Chondrocyte (in vitro differentiated cells): Measurements from ENCODE around the gene ACSBG1. TPM values are rescaled to one million over a fixed set of nuclear protein-coding genes. Genes with fewer than 3 reads are reported as not detected.

Source experiments
- DNase-seq: peaks from one replicate; pipeline ENCODE4 v3.0.0; 2021; ENCODE audit warnings: mixed read lengths, low spot score
- H3K27ac Mint-ChIP-seq: one replicate; pipeline ENCODE4 v1.8.0; 2021; ENCODE audit warnings: mild to moderate bottlenecking, moderate library complexity, mixed read lengths; ENCODE audit not compliant: unreplicated experiment
- H3K27me3 Mint-ChIP-seq: 2 replicates; pipeline ENCODE4 v1.8.0; 2021; ENCODE audit warnings: low read depth, mixed read lengths
- H3K36me3 Mint-ChIP-seq: 2 replicates; pipeline ENCODE4 v1.8.0; 2021; ENCODE audit warnings: low read depth, mixed read lengths
- H3K4me1 Mint-ChIP-seq: 2 replicates; pipeline ENCODE4 v1.8.0; 2021; ENCODE audit warnings: low read depth, mild to moderate bottlenecking, mixed read lengths
- H3K4me3 Mint-ChIP-seq: one replicate; pipeline ENCODE4 v1.8.0; 2021; ENCODE audit warnings: mild to moderate bottlenecking, moderate library complexity, mixed read lengths; ENCODE audit not compliant: unreplicated experiment
- H3K9me3 Mint-ChIP-seq: 2 replicates; pipeline ENCODE4 v1.8.0; 2021; ENCODE audit warnings: low read depth, mixed read lengths
- total RNA-seq: library from RNA; stranded (reverse); gene quantifications from 3 replicates; pipeline ENCODE4 v1.2.1, GENCODE V29; 2021
- TF ChIP-seq, protein P1 (sequence below): fragments of 200-600 bp; sonication (generic); IDR thresholded peaks from 2 replicates; pipeline ENCODE4 v1.5.0; 2021; ENCODE audit warnings: antibody characterized with exemption, mild to moderate bottlenecking, moderate library complexity

The ACSBG1 gene
- total RNA-seq, 1 donor from 2014 or later, result not detected

DNA sequence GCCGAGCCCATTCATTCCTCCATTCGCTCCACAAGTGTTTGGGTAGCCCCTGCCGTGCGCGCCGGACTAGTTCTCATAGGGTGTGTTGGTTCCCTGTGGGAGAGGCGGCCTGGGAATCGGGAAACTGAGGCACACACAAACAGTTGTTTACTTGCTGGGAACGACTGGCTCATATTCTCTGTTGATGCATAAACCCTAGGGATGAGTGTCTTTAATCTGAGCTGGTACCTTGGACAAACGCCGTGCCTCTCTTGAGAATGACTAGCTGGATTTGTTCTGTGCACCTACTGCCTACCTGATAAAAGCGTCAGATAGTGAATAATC, 30.7 kb upstream of the ACSBG1 start:
- H3K4me3 Mint-ChIP-seq, result no peak overlapping the region
- DNase-seq, result no peak
- H3K4me1 Mint-ChIP-seq, result peaks cover 12% of the 10 kb centered on the region
- H3K9me3 Mint-ChIP-seq, result no peaks in the 10 kb centered on the region
- peak overlapping the region; percentile 88 for H3K27ac Mint-ChIP-seq
- TF ChIP-seq, protein P1, sequence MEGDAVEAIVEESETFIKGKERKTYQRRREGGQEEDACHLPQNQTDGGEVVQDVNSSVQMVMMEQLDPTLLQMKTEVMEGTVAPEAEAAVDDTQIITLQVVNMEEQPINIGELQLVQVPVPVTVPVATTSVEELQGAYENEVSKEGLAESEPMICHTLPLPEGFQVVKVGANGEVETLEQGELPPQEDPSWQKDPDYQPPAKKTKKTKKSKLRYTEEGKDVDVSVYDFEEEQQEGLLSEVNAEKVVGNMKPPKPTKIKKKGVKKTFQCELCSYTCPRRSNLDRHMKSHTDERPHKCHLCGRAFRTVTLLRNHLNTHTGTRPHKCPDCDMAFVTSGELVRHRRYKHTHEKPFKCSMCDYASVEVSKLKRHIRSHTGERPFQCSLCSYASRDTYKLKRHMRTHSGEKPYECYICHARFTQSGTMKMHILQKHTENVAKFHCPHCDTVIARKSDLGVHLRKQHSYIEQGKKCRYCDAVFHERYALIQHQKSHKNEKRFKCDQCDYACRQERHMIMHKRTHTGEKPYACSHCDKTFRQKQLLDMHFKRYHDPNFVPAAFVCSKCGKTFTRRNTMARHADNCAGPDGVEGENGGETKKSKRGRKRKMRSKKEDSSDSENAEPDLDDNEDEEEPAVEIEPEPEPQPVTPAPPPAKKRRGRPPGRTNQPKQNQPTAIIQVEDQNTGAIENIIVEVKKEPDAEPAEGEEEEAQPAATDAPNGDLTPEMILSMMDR, result no peak
- H3K27me3 Mint-ChIP-seq, result peaks cover under 1% of the 10 kb centered on the region
- no peaks in the 10 kb centered on the region for H3K36me3 Mint-ChIP-seq

DNA sequence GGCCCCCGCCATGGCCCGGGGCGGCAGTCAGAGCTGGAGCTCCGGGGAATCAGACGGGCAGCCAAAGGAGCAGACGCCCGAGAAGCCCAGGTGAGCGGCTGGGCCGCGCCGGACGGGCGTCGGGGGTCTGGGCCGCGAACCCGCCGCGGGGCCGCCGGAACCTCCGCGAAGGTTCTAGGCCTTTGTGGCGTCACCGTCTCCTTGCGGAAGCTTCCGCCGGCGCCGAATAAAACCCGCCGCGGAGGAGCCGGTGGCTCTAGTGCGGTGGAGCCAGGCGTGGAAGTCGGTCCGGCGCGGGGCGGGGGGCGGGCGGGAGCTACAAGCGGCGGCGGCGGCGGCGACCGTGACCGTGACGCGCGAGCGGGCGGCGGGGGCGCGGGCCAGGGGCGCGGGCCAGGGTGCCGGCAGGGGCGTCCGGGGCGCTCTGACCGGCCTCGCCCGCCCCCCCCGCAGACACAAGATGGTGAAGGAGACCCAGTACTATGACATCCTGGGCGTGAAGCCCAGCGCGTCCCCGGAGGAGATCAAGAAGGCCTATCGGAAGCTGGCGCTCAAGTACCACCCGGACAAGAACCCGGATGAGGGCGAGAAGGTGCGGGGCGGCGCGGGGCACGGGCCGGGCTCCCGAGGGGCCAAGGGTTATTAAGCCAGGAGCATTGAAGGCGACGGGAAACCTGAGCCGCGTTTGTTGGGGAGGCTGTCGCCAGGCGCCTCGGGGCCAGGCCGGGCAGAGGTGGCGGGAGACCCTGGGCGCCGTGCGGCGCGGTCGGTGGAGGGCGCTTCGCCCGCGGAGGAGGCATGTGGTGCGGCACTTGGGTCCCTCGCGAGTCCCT, 30.2 kb upstream of the ACSBG1 start, which contains the start of gene DNAJA4:
Gene DNAJA4, plus strand, starts transcription at position 259 of the 833 bp plus-strand sequence. Its CDS starts 202 bp downstream, at position 461.
- no peaks in the 10 kb centered on the region for H3K9me3 Mint-ChIP-seq
- DNase-seq, result no peak
- H3K27ac Mint-ChIP-seq, result peak within 1 kb of the TSS; percentile 88
- H3K27me3 Mint-ChIP-seq, result no peaks in the 10 kb centered on the region
- TF ChIP-seq, protein P1, result no peak
- peaks cover 12% of the 10 kb centered on the region for H3K4me1 Mint-ChIP-seq
- H3K36me3 Mint-ChIP-seq, result no peaks in the 10 kb centered on the region
- H3K4me3 Mint-ChIP-seq, result no peak within 1 kb of the TSS

DNA sequence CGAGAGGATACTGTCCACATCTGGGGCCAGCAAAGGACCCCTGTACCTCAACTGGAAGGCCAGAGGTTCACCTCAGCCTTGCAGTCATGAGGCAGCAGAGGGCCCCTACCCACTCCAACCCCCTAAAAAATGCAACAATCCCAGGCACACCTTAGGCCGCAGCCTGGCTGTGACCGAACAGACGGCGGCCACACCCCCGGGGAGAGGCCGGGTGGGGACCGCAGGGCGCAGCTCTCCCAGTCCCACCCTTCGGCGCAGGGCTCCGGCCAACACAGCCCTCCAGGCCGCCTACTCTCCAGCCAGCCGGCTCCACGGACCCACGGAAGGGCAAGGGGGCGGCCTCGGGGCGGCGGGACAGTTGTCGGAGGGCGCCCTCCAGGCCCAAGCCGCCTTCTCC, 29.5 kb upstream of the ACSBG1 start:
- no peaks in the 10 kb centered on the region for H3K36me3 Mint-ChIP-seq
- H3K27me3 Mint-ChIP-seq, result no peaks in the 10 kb centered on the region
- TF ChIP-seq, protein P1, result no peak
- DNase-seq, result no peak
- peaks cover 12% of the 10 kb centered on the region for H3K4me1 Mint-ChIP-seq
- H3K4me3 Mint-ChIP-seq, result no peak overlapping the region
- H3K9me3 Mint-ChIP-seq, result no peaks in the 10 kb centered on the region
- no peak overlapping the region for H3K27ac Mint-ChIP-seq

DNA sequence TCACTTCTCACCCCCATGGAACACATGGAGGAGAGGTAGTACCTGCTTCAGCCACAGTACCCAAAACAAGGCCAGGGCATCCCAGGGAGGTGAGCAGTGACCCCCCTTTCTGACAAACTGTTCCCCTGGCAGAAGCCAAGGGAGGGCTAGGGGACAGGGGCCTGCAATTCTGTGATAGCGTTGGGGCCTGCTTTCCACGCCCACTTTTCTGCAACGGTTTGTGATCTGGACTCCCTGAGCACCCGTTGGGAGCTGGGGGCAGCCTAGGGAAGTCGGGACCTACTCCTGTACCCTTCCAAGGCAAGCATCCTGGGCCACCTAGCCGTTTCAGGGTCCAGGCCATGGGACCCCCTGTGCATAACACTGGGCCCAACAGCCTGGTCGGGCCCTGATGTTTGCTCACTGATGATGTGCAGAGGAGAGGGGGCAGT, 29.0 kb upstream of the ACSBG1 start:
- Mint-ChIP-seq H3K27me3 (no peaks in the 10 kb centered on the region), H3K9me3 (no peaks in the 10 kb centered on the region), H3K36me3 (no peaks in the 10 kb centered on the region), H3K4me1 (peaks cover 12% of the 10 kb centered on the region), H3K4me3 (no peak overlapping the region), H3K27ac (no peak overlapping the region)
- TF ChIP-seq, protein P1, result no peak
- no peak for DNase-seq

DNA sequence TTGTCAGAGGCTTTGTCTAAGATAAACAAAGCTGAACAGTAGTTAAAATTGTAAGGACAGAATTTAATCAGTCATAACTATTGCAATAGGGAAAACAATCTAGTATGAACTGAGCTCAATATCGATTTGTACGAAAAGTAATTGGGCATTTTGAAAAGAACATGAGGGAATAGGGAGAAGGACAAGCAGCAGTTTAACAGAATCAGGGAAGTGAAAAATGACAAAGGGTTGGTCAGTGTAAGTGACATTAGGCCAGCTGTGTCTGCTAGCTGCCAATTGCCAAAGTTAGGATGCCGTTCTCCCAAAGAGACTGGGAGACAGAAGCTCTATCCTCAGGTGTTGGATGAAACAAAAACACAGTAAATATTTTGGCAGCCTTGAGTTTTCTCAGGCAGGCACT, 26.7 kb upstream of the ACSBG1 start:
- no peak overlapping the region for H3K4me3 Mint-ChIP-seq
- H3K36me3 Mint-ChIP-seq, result no peaks in the 10 kb centered on the region
- TF ChIP-seq, protein P1, result no peak
- H3K4me1 Mint-ChIP-seq, result peaks cover 6% of the 10 kb centered on the region
- no peak overlapping the region for H3K27ac Mint-ChIP-seq
- H3K9me3 Mint-ChIP-seq, result no peaks in the 10 kb centered on the region
- H3K27me3 Mint-ChIP-seq, result no peaks in the 10 kb centered on the region
- no peak for DNase-seq
